Esophagus muscularis mucosa (tissue), 4 donors: ENCODE measurements around the gene BAIAP2L1. TPM values are rescaled to one million over a fixed set of nuclear protein-coding genes. Genes with fewer than 3 reads are reported as not detected.

Experiments
- DNase-seq: peaks from one replicate; pipeline ENCODE4 v3.0.0-alpha.2; 2017; ENCODE audit errors: extremely low spot score
- H3K27ac ChIP-seq, 4 donors: fragments of 200-600 bp; sonication (generic); replicated peaks in 1 of 4; 1 replicate in 3 of 4; 2 replicates in 1 of 4; pipeline ENCODE4 v1.5.1; 2016 to 2019; ENCODE audit warnings: mild to moderate bottlenecking in 1 of 4
- H3K27me3 ChIP-seq, 4 donors: fragments of 200-600 bp; sonication (generic); one replicate each; pipeline versions ENCODE4 v1.5.1 to v1.6.0; 2016 to 2019
- H3K36me3 ChIP-seq, 4 donors: fragments of 200-600 bp; sonication (generic); one replicate each; pipeline ENCODE4 v1.5.1; 2016 to 2019
- H3K4me1 ChIP-seq, 4 donors: fragments of 200-600 bp; sonication (generic); one replicate each; pipeline ENCODE4 v1.5.1; 2016 to 2019
- H3K4me3 ChIP-seq, 4 donors: fragments of 200-600 bp; sonication (generic); 1 replicate in 2 of 4; 2 replicates in 2 of 4; pipeline ENCODE4 v1.5.1; 2016 to 2019; ENCODE audit warnings: mild to moderate bottlenecking in 4 of 4, moderate library complexity in 1 of 4
- H3K9me3 ChIP-seq, 4 donors: fragments of 200-600 bp; sonication (generic); 1 replicate in 3 of 4; 2 replicates in 1 of 4; pipeline ENCODE4 v1.5.1; 2016 to 2019
- EP300 ChIP-seq: sonication (generic); formaldehyde crosslinking; IDR thresholded peaks from one replicate; pipeline ENCODE4 v1.6.1; 2017; ENCODE audit warnings: antibody characterized with exemption
- POLR2A ChIP-seq: fragments of 450-650 bp; IDR thresholded peaks from one replicate; pipeline ENCODE4 v1.6.1; 2017; ENCODE audit warnings: antibody characterized with exemption, moderate library complexity, mild to moderate bottlenecking, low read depth
- POLR2AphosphoS5 ChIP-seq, 2 donors: sonication (generic); formaldehyde crosslinking; IDR thresholded peaks; one replicate each; pipeline ENCODE4 v1.6.1; 2017; ENCODE audit warnings: antibody characterized with exemption in 2 of 2
- WGBS: methylation state at CpG from one replicate; pipeline ENCODE4 v1.1.5; 2018; 5-methylcytosine and 5-hydroxymethylcytosine counted together
- intact Hi-C: fragments of 100-400 bp; cut with DNase I; formaldehyde crosslinking; loops from one replicate; pipeline ENCODE4 v1.15.1; 2023
- total RNA-seq, 4 donors: library from RNA; depleted of rRNA; stranded (reverse); fragments of >200 nt; gene quantifications; one replicate each; pipeline versions ENCODE4 v1.1.0 to v1.2.1, GENCODE V29; 2016
- TF ChIP-seq, protein P1 (sequence below), 3 experiments: fragments of 200-600 bp in 2 of 3; fragments of 450-650 bp in 1 of 3; sonication (generic) in 2 of 3; IDR thresholded peaks; one replicate each; pipeline ENCODE4 v1.5.1; 2017 to 2019; ENCODE audit warnings: antibody characterized with exemption in 3 of 3, mild to moderate bottlenecking in 2 of 3, moderate library complexity in 1 of 3

BAIAP2L1 gene
- total RNA-seq, 4 donors from 2014 or later = 0.84 to 2.5 (median 1.6) TPM

DNA sequence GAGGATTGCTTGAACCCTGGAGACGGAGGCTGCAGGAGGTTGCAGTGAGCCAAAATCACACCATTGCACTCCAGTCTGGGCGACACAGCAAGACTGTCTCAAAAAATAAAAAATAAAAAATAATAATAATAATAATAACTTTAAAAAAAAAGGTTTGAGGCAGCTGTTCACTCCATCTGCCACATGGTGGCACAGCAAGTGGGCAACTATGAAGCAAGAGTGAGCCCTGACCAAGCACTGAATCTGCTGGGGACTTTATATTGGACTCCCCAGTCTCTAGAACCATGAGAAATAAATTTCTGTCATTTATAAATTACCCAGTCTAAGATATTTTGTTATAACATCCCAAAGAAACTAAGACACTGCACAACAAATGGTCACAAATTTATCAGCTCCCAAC is 134.1 kb downstream of the BAIAP2L1 start:
- Histone ChIP-seq H3K4me3 (no peak overlapping the region), H3K27ac (no peak overlapping the region), H3K4me1 (no peaks in the 10 kb centered on the region), H3K36me3 (peaks cover 0 to 18% (median 0%) of the 10 kb centered on the region in 4 donors), H3K9me3 (no peaks in the 10 kb centered on the region), H3K27me3 (no peaks in the 10 kb centered on the region)
- no peak for TF ChIP-seq EP300
- TF ChIP-seq POLR2A = no peak
- TF ChIP-seq, protein P1, sequence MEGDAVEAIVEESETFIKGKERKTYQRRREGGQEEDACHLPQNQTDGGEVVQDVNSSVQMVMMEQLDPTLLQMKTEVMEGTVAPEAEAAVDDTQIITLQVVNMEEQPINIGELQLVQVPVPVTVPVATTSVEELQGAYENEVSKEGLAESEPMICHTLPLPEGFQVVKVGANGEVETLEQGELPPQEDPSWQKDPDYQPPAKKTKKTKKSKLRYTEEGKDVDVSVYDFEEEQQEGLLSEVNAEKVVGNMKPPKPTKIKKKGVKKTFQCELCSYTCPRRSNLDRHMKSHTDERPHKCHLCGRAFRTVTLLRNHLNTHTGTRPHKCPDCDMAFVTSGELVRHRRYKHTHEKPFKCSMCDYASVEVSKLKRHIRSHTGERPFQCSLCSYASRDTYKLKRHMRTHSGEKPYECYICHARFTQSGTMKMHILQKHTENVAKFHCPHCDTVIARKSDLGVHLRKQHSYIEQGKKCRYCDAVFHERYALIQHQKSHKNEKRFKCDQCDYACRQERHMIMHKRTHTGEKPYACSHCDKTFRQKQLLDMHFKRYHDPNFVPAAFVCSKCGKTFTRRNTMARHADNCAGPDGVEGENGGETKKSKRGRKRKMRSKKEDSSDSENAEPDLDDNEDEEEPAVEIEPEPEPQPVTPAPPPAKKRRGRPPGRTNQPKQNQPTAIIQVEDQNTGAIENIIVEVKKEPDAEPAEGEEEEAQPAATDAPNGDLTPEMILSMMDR (IDR thresholded peaks at IDR 0.05) = peak in 2 of 3 experiments; percentile 18 to 30
- TF ChIP-seq POLR2AphosphoS5 (IDR thresholded peaks at IDR 0.05) = no peak
- intact Hi-C loops = no loop called here
- no peak for DNase-seq
- 64% methylated on average over 2 of the region's 2 CpGs for WGBS

DNA sequence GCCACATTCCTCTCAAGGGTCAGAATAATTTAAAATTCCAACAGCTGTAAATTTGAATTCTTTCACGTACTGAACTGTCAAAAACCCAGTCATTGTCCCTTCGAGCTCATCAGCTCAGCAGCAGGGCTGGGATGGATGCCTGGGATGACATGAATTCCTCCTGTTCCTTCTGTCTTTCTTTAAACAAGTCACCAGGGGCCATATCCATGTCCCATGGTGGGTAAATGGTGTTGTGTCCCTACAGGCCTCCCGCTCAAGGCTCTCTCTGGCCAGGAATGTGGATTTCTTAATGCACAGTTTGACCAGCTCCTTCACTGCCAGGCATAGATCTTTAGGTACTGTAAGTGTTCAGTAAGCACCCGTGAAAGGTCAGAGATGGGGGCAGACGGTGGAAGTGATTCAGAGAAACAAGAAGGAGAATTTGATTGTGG is 135.0 kb downstream of the BAIAP2L1 start:
- H3K27ac ChIP-seq = no peak overlapping the region
- H3K4me1 ChIP-seq = no peaks in the 10 kb centered on the region
- H3K9me3 ChIP-seq = no peaks in the 10 kb centered on the region
- no peak overlapping the region for H3K4me3 ChIP-seq
- DNase-seq = no peak
- TF ChIP-seq POLR2AphosphoS5 (IDR thresholded peaks at IDR 0.05) = no peak
- TF ChIP-seq EP300 = no peak
- no peak for TF ChIP-seq POLR2A
- TF ChIP-seq, protein P1 (IDR thresholded peaks at IDR 0.05) = no peak
- WGBS = 81% methylated on average over 5 of the region's 5 CpGs
- no peaks in the 10 kb centered on the region for H3K27me3 ChIP-seq
- H3K36me3 ChIP-seq = peaks cover 0 to 28% (median 7%) of the 10 kb centered on the region in 4 donors
- intact Hi-C loops = no loop called here

DNA sequence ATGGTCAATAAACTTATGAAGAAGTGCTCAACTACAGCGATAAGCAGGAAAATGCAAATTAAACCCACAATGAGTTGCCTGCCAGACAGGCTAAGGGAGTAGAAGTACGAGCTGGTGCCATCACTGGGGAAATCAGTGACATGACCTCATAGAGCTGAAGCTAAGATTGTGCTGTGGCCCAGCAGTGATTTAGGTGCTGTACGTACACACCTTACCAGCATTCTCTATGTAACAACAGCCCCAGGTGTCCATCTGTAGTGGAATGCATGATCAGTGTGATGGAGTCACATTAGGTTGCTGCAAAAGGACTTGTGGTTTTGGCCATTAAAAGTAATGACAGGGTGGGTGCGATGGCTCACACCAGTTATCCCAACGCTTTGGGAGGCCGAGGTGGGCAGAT is 143.2 kb downstream of the BAIAP2L1 start:
- H3K27me3 ChIP-seq = no peaks in the 10 kb centered on the region
- no peak overlapping the region for H3K4me3 ChIP-seq
- WGBS = 93% methylated on average over 6 of the region's 6 CpGs
- intact Hi-C loops = no loop called here
- no peaks in the 10 kb centered on the region for H3K9me3 ChIP-seq
- TF ChIP-seq, protein P1 (IDR thresholded peaks at IDR 0.05) = no peak
- no peak for DNase-seq
- peaks cover 7 to 55% (median 26%) of the 10 kb centered on the region in 4 donors for H3K36me3 ChIP-seq
- H3K27ac ChIP-seq = no peak overlapping the region
- H3K4me1 ChIP-seq = peaks cover 7 to 12% (median 9%) of the 10 kb centered on the region in 4 donors

- Histone ChIP-seq H3K27me3 (no peaks in the 10 kb centered on the region), H3K4me3 (no peak overlapping the region), H3K36me3 (peaks cover 7 to 46% (median 24%) of the 10 kb centered on the region in 4 donors), H3K4me1 (peaks cover 10 to 19% (median 14%) of the 10 kb centered on the region in 4 donors), H3K27ac (no peak overlapping the region), H3K9me3 (no peaks in the 10 kb centered on the region)
- DNase-seq = no peak
- intact Hi-C loops = no loop called here
- TF ChIP-seq EP300 (no peak), POLR2A (no peak), POLR2AphosphoS5 (IDR thresholded peaks at IDR 0.05) (no peak)
- TF ChIP-seq, protein P1 (IDR thresholded peaks at IDR 0.05) = no peak
- WGBS = 90% methylated on average over 7 of the region's 7 CpGs
These were observed 144.5 kb downstream of the BAIAP2L1 start for GRCh38 chr7:98256431-98256830.

DNA sequence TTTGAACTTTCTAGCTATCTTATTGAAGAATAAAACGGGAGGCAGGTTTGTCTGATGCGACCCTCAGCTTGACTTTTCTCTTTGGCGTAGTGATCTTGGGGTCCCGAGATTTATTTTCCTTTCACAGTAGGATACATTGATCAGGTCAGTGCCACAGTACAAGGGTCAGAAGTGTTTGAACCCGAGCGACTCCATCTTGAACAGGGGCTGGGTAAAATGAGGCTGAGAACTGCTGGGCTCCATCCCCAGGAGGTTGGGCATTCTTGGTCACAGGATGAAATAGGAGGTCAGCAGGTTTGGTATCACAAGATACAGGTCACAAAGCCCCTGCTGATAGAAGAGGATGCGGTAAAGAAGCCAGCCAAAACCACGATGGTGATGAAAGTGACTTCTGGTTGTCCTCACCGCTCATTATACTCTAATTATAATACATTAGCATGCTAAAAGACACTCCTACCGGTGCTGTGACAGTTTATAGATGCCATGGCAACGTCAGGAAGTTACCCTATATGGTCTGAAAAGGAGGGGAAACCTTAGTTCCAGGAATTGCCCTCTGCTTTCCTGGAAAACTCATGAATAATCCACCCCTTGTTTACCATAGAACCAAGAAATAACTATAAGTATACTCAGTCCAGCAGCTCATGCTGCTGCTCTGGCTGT is 145.8 kb downstream of the BAIAP2L1 start:
- no peak for TF ChIP-seq POLR2AphosphoS5 (IDR thresholded peaks at IDR 0.05)
- no peak for TF ChIP-seq POLR2A
- TF ChIP-seq, protein P1 (IDR thresholded peaks at IDR 0.05) = no peak
- no peak for TF ChIP-seq EP300
- no peak overlapping the region for H3K4me3 ChIP-seq
- intact Hi-C loops = no loop called here
- H3K27me3 ChIP-seq = no peaks in the 10 kb centered on the region
- no peak overlapping the region for H3K27ac ChIP-seq
- H3K4me1 ChIP-seq = peaks cover 22 to 33% (median 27%) of the 10 kb centered on the region in 4 donors
- 88% methylated on average over 11 of the region's 11 CpGs for WGBS
- H3K9me3 ChIP-seq = no peaks in the 10 kb centered on the region
- H3K36me3 ChIP-seq = peaks cover 7 to 32% (median 12%) of the 10 kb centered on the region in 4 donors
- DNase-seq = no peak
